Endothelial cell of umbilical vein (primary cell): Measurements from ENCODE around the gene OTUD7B. TPM values are rescaled to one million over a fixed set of nuclear protein-coding genes. Genes with fewer than 3 reads are reported as not detected.

Experiments used
- Bru-seq: library from RNA; stranded (reverse); fragments of 400-500 nt; gene quantifications from one replicate; lab custom pipeline; 2021; lab: Mats Ljungman, UMichigan
- BruChase-seq, 2 experiments: library from RNA; stranded (reverse); fragments of 400-500 nt; gene quantifications; one replicate each; lab custom pipeline; 2021; lab: Mats Ljungman, UMichigan
- BruUV-seq: library from RNA; stranded (reverse); fragments of 400-500 nt; replicated peaks from 2 replicates; lab custom pipeline; 2021; lab: Mats Ljungman, UMichigan
- CTCF ChIA-PET: fragments of 300-600, 350-600 bp; sonication (Branson Sonifier 250); formaldehyde crosslinking; loops from one replicate; lab custom pipeline; 2021; ENCODE audit warnings: antibody characterized with exemption, inconsistent platforms; lab: Charles Lee
- POLR2A ChIA-PET: fragments of 300-600, 350-600 bp; sonication (Branson Sonifier 250); formaldehyde crosslinking; loops from one replicate; lab custom pipeline; 2021; ENCODE audit warnings: antibody characterized with exemption, inconsistent platforms; lab: Charles Lee
- DNase-seq: peaks from one replicate; pipeline ENCODE4 v3.0.0-alpha.2; 2011; ENCODE audit warnings: low read depth, low spot score
- FAIRE-seq: peaks from 2 replicates; lab custom pipeline; 2011; peaks lifted over from hg19 to GRCh38; lab: Jason Lieb, UNC
- H2AFZ ChIP-seq: 2 replicates; pipeline ENCODE4 v1.6.0; 2012; ENCODE audit warnings: low read depth, low read length, control low read depth, inconsistent platforms
- H3K27ac ChIP-seq: 2 replicates; pipeline ENCODE4 v1.5.1; 2011; ENCODE audit warnings: low read depth, mild to moderate bottlenecking, control low read depth, low read length, moderate library complexity; ENCODE audit not compliant: insufficient read depth
- H3K27me3 ChIP-seq, 2 experiments: 2 replicates each; pipeline versions ENCODE4 v1.6.0 to v1.6.1; 2011; ENCODE audit warnings: low read length in 2 of 2, mixed read lengths in 1 of 2; ENCODE audit not compliant: control insufficient read depth in 2 of 2, insufficient read depth in 2 of 2
- H3K36me3 ChIP-seq, 2 experiments: 2 replicates in 1 of 2; 3 replicates in 1 of 2; pipeline ENCODE4 v1.5.1; 2011; ENCODE audit warnings: low read length in 2 of 2, mild to moderate bottlenecking in 1 of 2, moderate library complexity in 1 of 2; ENCODE audit not compliant: control insufficient read depth in 2 of 2, insufficient read depth in 2 of 2; ENCODE audit errors: extremely low read depth in 1 of 2
- H3K4me1 ChIP-seq: 3 replicates; pipeline ENCODE4 v1.5.1; 2011; ENCODE audit warnings: mild to moderate bottlenecking, low read length; ENCODE audit not compliant: control insufficient read depth, insufficient read depth; ENCODE audit errors: extremely low read depth
- H3K4me2 ChIP-seq: 2 replicates; pipeline ENCODE4 v1.6.1; 2011; ENCODE audit warnings: low read length, control low read depth, mixed read lengths; ENCODE audit not compliant: insufficient read depth
- H3K4me3 ChIP-seq, 3 experiments: fragments of 200-600 bp in 1 of 3; sonication (generic), shearing (Covaris generic) in 1 of 3; replicated peaks in 1 of 3; 2 replicates each; pipeline ENCODE4 v1.5.1; 2011 to 2016; ENCODE audit warnings: control low read depth in 3 of 3, low read length in 3 of 3, mild to moderate bottlenecking in 2 of 3, inconsistent platforms in 1 of 3, low read depth in 1 of 3, moderate library complexity in 1 of 3; ENCODE audit not compliant: insufficient read depth in 1 of 3
- H3K79me2 ChIP-seq: 2 replicates; pipeline ENCODE4 v1.6.0; 2012; ENCODE audit warnings: low read length, inconsistent platforms; ENCODE audit not compliant: control insufficient read depth, insufficient read depth
- H3K9ac ChIP-seq: replicated peaks from 2 replicates; pipeline ENCODE3; 2011; ENCODE audit warnings: low read length, control low read depth; ENCODE audit not compliant: insufficient read depth; ENCODE audit errors: extremely low read depth
- H3K9me1 ChIP-seq: replicated peaks from 3 replicates; pipeline ENCODE4 v1.6.0; 2011; ENCODE audit warnings: mild to moderate bottlenecking, low read length; ENCODE audit not compliant: control insufficient read depth, insufficient read depth; ENCODE audit errors: extremely low read depth
- H3K9me3 ChIP-seq: replicated peaks from 2 replicates; pipeline ENCODE4 v1.5.1; 2012; ENCODE audit warnings: low read length, inconsistent platforms; ENCODE audit not compliant: control insufficient read depth, insufficient read depth
- H4K20me1 ChIP-seq: replicated peaks from 2 replicates; pipeline ENCODE3; 2011; ENCODE audit warnings: mild to moderate bottlenecking, low read length; ENCODE audit not compliant: control insufficient read depth, insufficient read depth; ENCODE audit errors: extremely low read depth
- EZH2 ChIP-seq: IDR thresholded peaks from 2 replicates; pipeline ENCODE4 v1.6.1; 2012; ENCODE audit warnings: borderline replicate concordance, low read depth, mild to moderate bottlenecking, moderate library complexity, low read length, inconsistent platforms; ENCODE audit not compliant: severe bottlenecking
- FOS ChIP-seq: IDR thresholded peaks from 2 replicates; pipeline ENCODE4 v1.6.1; 2011; ENCODE audit warnings: mild to moderate bottlenecking, low read length, moderate library complexity, borderline replicate concordance; ENCODE audit not compliant: insufficient read depth
- MAX ChIP-seq: IDR thresholded peaks from 2 replicates; pipeline ENCODE4 v1.6.1; 2011; ENCODE audit not compliant: insufficient read depth, insufficient read length
- POLR2A ChIP-seq: IDR thresholded peaks from 2 replicates; pipeline ENCODE4 v1.6.1; 2012; ENCODE audit warnings: low read depth, mild to moderate bottlenecking, control low read depth, low read length
- POLR2AphosphoS5 ChIP-seq: IDR thresholded peaks from 2 replicates; pipeline ENCODE4 v1.6.1; 2012; ENCODE audit warnings: low read depth, mild to moderate bottlenecking, control low read depth, low read length, moderate library complexity; ENCODE audit not compliant: insufficient read depth
- dilution Hi-C: fragments of 300-500 bp; cut with MboI; formaldehyde crosslinking; loops from one replicate; pipeline ENCODE4 v1.15.0; 2019; ENCODE audit warnings: low sequenced_read_pairs; ENCODE audit not compliant: extremely low pct_ligation_motif_present
- intact Hi-C: fragments of 100-400 bp; cut with micrococcal nuclease; formaldehyde crosslinking; loops from one replicate; pipeline ENCODE4 v1.10.0; 2022
- long read RNA-seq: library from polyadenylated mRNA; stranded (forward); transcript quantifications from one replicate; pipeline ENCODE4 v2.0.0, GENCODE V29; 2021
- polyA minus RNA-seq, 3 experiments: library from RNA; depleted of rRNA, polyadenylated mRNA; stranded (reverse); fragments of >200 nt; gene quantifications; 1 replicate in 1 of 3; 2 replicates in 2 of 3; pipeline ENCODE4 v1.2.3, GENCODE V29; 2011
- polyA plus RNA-seq, 4 experiments: library from polyadenylated mRNA; depleted of rRNA in 3 of 4; stranded (reverse) in 3 of 4; unstranded in 1 of 4; fragments of >200 nt; gene quantifications; 2 replicates each; pipeline versions ENCODE4 v1.2.1 to v1.2.3, GENCODE V29; 2011 to 2012; ENCODE audit warnings: missing spikeins in 1 of 4
- total RNA-seq: library from RNA; stranded (reverse); gene quantifications from 2 replicates; pipeline ENCODE4 v1.2.3, GENCODE V29; 2021

The OTUD7B gene
- 21.1 and 22.8 TPM in 2 replicates for total RNA-seq
- polyA plus RNA-seq: 3.2 and 4.3 TPM in 2 replicates
- 5.1 and 5.9 TPM in 2 replicates for polyA plus RNA-seq (2011; cell fraction: cytosol; rRNA removed)
- 8.4 and 10.1 TPM in 2 replicates for polyA plus RNA-seq (2011; cell fraction: nucleus; rRNA removed)
- 5.9 and 8.1 TPM in 2 replicates for polyA plus RNA-seq (2012)
- 20.6 and 23.3 TPM in 2 replicates for polyA minus RNA-seq
- polyA minus RNA-seq (2011; cell fraction: cytosol; rRNA and poly(A)+ RNA removed): 11.6 TPM
- polyA minus RNA-seq (2011; cell fraction: nucleus; rRNA and poly(A)+ RNA removed): 11.4 and 15.8 TPM in 2 replicates
- percentile 79 among the genes with signal in this experiment for Bru-seq, nascent RNA
- BruChase-seq, experiment 1, labeled RNA remaining after a 6-hour chase: percentile 88 among the genes with signal in this experiment
- percentile 83 among the genes with signal in this experiment for BruChase-seq, experiment 2, labeled RNA remaining after a 2-hour chase
- long read RNA-seq, partial matches to known transcripts: 0 of 10 reads
- long read RNA-seq, other reads (novel, unspliced or antisense): 10 of 10 reads

- BruUV-seq: no TSS peak
- Histone ChIP-seq H3K9ac (peak within 1 kb of the TSS; percentile 91), H3K27ac (peak within 1 kb of the TSS; percentile 74), H3K27me3 (no peaks in the 10 kb centered on the region), H3K4me1 (peaks cover 9% of the 10 kb centered on the region), H3K4me2 (peak within 1 kb of the TSS; percentile 98), H3K36me3 (no peaks in the 10 kb centered on the region), H4K20me1 (no peaks in the 10 kb centered on the region), H3K79me2 (peaks cover 37% of the 10 kb centered on the region), H2AFZ (peak within 1 kb of the TSS; percentile 88), H3K9me3 (no peaks in the 10 kb centered on the region), H3K9me1 (no peaks in the 10 kb centered on the region), H3K4me3 (peak within 1 kb of the TSS; percentile 59 to 81 (median 74))
- DNase-seq (peak; percentile 82), FAIRE-seq (peak; percentile 75)
- intact Hi-C loops: loop anchor here (1.0 to 5.0 kb wide), 4 partner anchors 13 to 157 kb away; partner anchors contain the start of gene VPS45
- TF ChIP-seq FOS (peak; percentile 24), POLR2AphosphoS5 (peak; percentile 87), EZH2 (no peak), MAX (no peak), POLR2A (peak; percentile 93)
- CTCF ChIA-PET: interaction anchor here (0.5 to 4.0 kb wide), 10 partner anchors 13 to 177 kb away, joined by 3 to 19 read pairs (median 4); no protein-coding TSS in a partner anchor
- POLR2A ChIA-PET: interaction anchor here (0.9 to 1.1 kb wide), 3 partner anchors 57 to 124 kb away, joined by 3 to 4 read pairs (median 3); partner anchors contain the start of gene VPS45
- dilution Hi-C loops: no loop called here
Observed at GRCh38 chr1:150010393-150011115, at the start of gene OTUD7B. Gene OTUD7B, minus strand, starts transcription at chr1:150010726. Its CDS starts 33,216 bp downstream, at chr1:149977510.
